Spinal cord (tissue), 10 donors: ENCODE results near the gene TIPRL. TPM values are rescaled to one million over a fixed set of nuclear protein-coding genes. Genes with fewer than 3 reads are reported as not detected.
"Not testable (repeated sequence)": the region's sequence is repeated elsewhere in the genome, so short reads cannot be mapped to it uniquely, and the experiment has no call there.

Experiments used
- DNase-seq, 6 donors: peaks; one replicate each; pipeline versions ENCODE4 v3.0.0 to v3.0.0-alpha.2; 2013 to 2015; ENCODE audit warnings: low spot score in 6 of 6, low read depth in 4 of 6
- H3K27ac ChIP-seq: one replicate; pipeline ENCODE4 v1.5.1; 2013; ENCODE audit warnings: low read depth, low read length, control low read depth
- H3K27me3 ChIP-seq: one replicate; pipeline ENCODE4 v1.6.1; 2013; ENCODE audit warnings: low read length; ENCODE audit not compliant: control insufficient read depth, insufficient read depth
- H3K36me3 ChIP-seq: one replicate; pipeline ENCODE4 v1.6.1; 2013; ENCODE audit warnings: low read length; ENCODE audit not compliant: control insufficient read depth, insufficient read depth
- H3K4me1 ChIP-seq: one replicate; pipeline ENCODE4 v1.6.1; 2013; ENCODE audit warnings: low read length; ENCODE audit not compliant: control insufficient read depth, insufficient read depth
- H3K4me3 ChIP-seq: one replicate; pipeline ENCODE4 v1.5.1; 2013; ENCODE audit warnings: low read depth, low read length, control low read depth
- H3K9me3 ChIP-seq: one replicate; pipeline ENCODE4 v1.6.1; 2013; ENCODE audit warnings: low read length; ENCODE audit not compliant: control insufficient read depth, insufficient read depth
- WGBS: methylation state at CpG from one replicate; pipeline ENCODE4 v1.1.5; 2013; ENCODE audit warnings: missing lambda C conversion rate; ENCODE audit not compliant: insufficient coverage; 5-methylcytosine and 5-hydroxymethylcytosine counted together
- polyA plus RNA-seq, 2 donors: library from polyadenylated mRNA; unstranded; fragments of 120-200 nt; gene quantifications; one replicate each; pipeline ENCODE4 v1.2.1, GENCODE V29; 2013; ENCODE audit not compliant: insufficient read length in 2 of 2
- total RNA-seq, 2 donors: library from RNA; depleted of rRNA in 1 of 2; stranded (reverse); fragments of 120-200 nt in 1 of 2; fragments of >200 nt in 1 of 2; gene quantifications; one replicate each; pipeline versions ENCODE4 v1.2.3 to v1.2.4, GENCODE V29; 2013 to 2014
- donor health status: healthy.

Gene TIPRL
- total and polyA plus RNA-seq, 4 donors: 43.1 to 73.2 (median 52.1) TPM

- Histone ChIP-seq H3K27me3 (no peaks in the 10 kb centered on the region), H3K36me3 (no peaks in the 10 kb centered on the region), H3K4me3 (no peak overlapping the region), H3K27ac (no peak overlapping the region), H3K9me3 (peaks cover 5% of the 10 kb centered on the region), H3K4me1 (no peaks in the 10 kb centered on the region)
- no peak for DNase-seq
Observed at GRCh38 chr1:168206111-168206510, 27.3 kb downstream of the TIPRL start.

GRCh38 chr1:168207673-168208072 is 28.9 kb downstream of the TIPRL start:
- not testable (repeated sequence) for H3K4me1 ChIP-seq, DNase-seq, H3K36me3 ChIP-seq, H3K4me3 ChIP-seq, H3K27ac ChIP-seq, H3K27me3 ChIP-seq, H3K9me3 ChIP-seq
- 98% methylated on average over 8 of the region's 34 CpGs for WGBS

GRCh38 chr1:168210312-168210711 is 31.6 kb downstream of the TIPRL start:
- no peaks in the 10 kb centered on the region for H3K4me1 ChIP-seq
- no peak overlapping the region for H3K27ac ChIP-seq
- H3K4me3 ChIP-seq: no peak overlapping the region
- peaks cover 5% of the 10 kb centered on the region for H3K9me3 ChIP-seq
- no peaks in the 10 kb centered on the region for H3K36me3 ChIP-seq
- H3K27me3 ChIP-seq: no peaks in the 10 kb centered on the region
- no peak for DNase-seq
- WGBS: no CpG with 5 or more reads among the region's 3 CpGs

- Histone ChIP-seq H3K27ac (no peak overlapping the region), H3K27me3 (no peaks in the 10 kb centered on the region), H3K36me3 (no peaks in the 10 kb centered on the region), H3K9me3 (no peaks in the 10 kb centered on the region), H3K4me3 (no peak overlapping the region), H3K4me1 (no peaks in the 10 kb centered on the region)
- WGBS: 80% methylated on average over 2 of the region's 2 CpGs
- DNase-seq: no peak
Observed at GRCh38 chr1:168213349-168213748, 34.6 kb downstream of the TIPRL start.

- H3K4me3 ChIP-seq: no peak overlapping the region
- WGBS: 98% methylated on average over 4 of the region's 4 CpGs
- H3K36me3 ChIP-seq: no peaks in the 10 kb centered on the region
- no peak overlapping the region for H3K27ac ChIP-seq
- no peaks in the 10 kb centered on the region for H3K4me1 ChIP-seq
- no peak for DNase-seq
- no peaks in the 10 kb centered on the region for H3K27me3 ChIP-seq
- no peaks in the 10 kb centered on the region for H3K9me3 ChIP-seq
Observed at GRCh38 chr1:168216171-168216570, 37.4 kb downstream of the TIPRL start.

- no peak overlapping the region for H3K27ac ChIP-seq
- no peak overlapping the region for H3K4me3 ChIP-seq
- no peaks in the 10 kb centered on the region for H3K36me3 ChIP-seq
- H3K4me1 ChIP-seq: no peaks in the 10 kb centered on the region
- H3K9me3 ChIP-seq: no peaks in the 10 kb centered on the region
- no peaks in the 10 kb centered on the region for H3K27me3 ChIP-seq
- no peak for DNase-seq
- 90% methylated on average over 4 of the region's 4 CpGs for WGBS
Observed at GRCh38 chr1:168217664-168218063, 38.9 kb downstream of the TIPRL start.

- WGBS: 76% methylated on average over 2 of the region's 4 CpGs
Observed at GRCh38 chr1:168218658-168219057, 39.9 kb downstream of the TIPRL start.

GRCh38 chr1:168220470-168220871 is 41.7 kb downstream of the TIPRL start:
- Histone ChIP-seq H3K27ac (no peak overlapping the region), H3K9me3 (no peaks in the 10 kb centered on the region), H3K27me3 (no peaks in the 10 kb centered on the region), H3K4me1 (peaks cover 6% of the 10 kb centered on the region), H3K4me3 (no peak overlapping the region), H3K36me3 (no peaks in the 10 kb centered on the region)
- no peak for DNase-seq
- no CpG with 5 or more reads among the region's 6 CpGs for WGBS

More at GRCh38 chr1:168218658-168219057, 39.9 kb downstream of the TIPRL start:
- Histone ChIP-seq H3K4me3 (no peak overlapping the region), H3K27me3 (no peaks in the 10 kb centered on the region), H3K27ac (no peak overlapping the region), H3K4me1 (no peaks in the 10 kb centered on the region), H3K9me3 (no peaks in the 10 kb centered on the region), H3K36me3 (no peaks in the 10 kb centered on the region)
- no peak for DNase-seq

- Histone ChIP-seq H3K27me3 (no peaks in the 10 kb centered on the region), H3K9me3 (no peaks in the 10 kb centered on the region), H3K4me1 (peaks cover 9% of the 10 kb centered on the region), H3K4me3 (no peak overlapping the region), H3K27ac (no peak overlapping the region), H3K36me3 (no peaks in the 10 kb centered on the region)
- WGBS: 100% methylated on average over 1 of the region's 2 CpGs
- DNase-seq: no peak
Observed at GRCh38 chr1:168221275-168221674, 42.5 kb downstream of the TIPRL start.

GRCh38 chr1:168223261-168223660 is 44.5 kb downstream of the TIPRL start:
- H3K9me3 ChIP-seq: no peaks in the 10 kb centered on the region
- DNase-seq: no peak
- no peaks in the 10 kb centered on the region for H3K36me3 ChIP-seq
- no peak overlapping the region for H3K27ac ChIP-seq
- H3K4me1 ChIP-seq: peaks cover 17% of the 10 kb centered on the region
- no peaks in the 10 kb centered on the region for H3K27me3 ChIP-seq
- no peak overlapping the region for H3K4me3 ChIP-seq
